Activated T-cell treated with anti-CD3 and anti-CD28 coated beads for 1 hour (primary cell): Measurements from ENCODE around the gene AGBL5.
"Not testable (repeated sequence)": the region's sequence is repeated elsewhere in the genome, so short reads cannot be mapped to it uniquely, and the experiment has no call there.

ENCODE experiments used
- DNase-seq: peaks from one replicate; pipeline ENCODE4 v3.0.0-alpha.2; 2020; ENCODE audit warnings: low read depth

AGBL5 gene

DNA sequence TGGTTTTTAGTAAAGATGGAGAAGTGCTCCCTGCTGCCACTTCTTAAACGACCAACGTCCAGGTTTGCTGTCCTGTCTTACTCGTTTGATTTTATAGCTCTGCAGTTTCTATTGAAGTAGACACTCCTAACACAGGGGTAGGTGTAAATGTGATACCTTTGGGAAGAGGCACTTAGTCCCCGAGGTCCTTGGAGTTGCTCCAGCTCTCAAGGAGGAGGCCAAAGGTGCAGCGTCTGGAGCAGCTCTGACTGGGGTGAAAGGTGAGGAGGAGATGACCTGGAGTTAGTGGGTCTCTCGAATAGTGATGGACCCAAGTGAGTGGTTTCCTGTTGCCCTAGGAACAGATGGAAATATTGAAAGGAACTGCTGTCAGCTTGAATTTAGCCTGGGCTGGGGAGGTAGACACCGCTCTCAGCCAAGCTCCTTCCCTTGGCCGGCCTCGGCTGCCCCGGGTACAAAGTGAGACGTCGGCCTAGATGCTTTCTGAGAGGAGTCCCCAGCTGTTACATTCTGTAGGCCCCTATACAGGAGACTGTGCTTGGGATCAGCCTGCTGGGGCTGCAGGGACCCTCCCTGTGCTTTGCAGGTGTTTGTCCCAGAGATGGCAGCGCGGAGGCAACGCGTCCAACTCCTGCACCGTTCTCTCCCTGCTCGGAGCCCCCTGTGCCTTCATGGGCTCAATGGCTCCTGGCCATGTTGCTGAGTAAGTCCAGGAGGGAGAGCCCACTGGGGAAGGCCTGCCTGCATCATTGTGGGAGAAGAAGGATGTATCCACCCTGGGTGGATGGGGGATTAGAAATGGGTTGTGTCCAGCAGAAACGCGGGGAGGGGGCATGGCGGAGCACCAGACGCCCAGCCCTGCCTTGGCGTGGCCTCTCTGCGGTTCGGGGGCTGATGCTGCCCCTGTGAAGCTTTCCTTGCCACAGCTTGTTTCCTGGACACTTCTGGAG is 40.6 kb downstream of the AGBL5 start:
- DNase-seq = no peak

- DNase-seq = no peak
These were observed 41.4 kb downstream of the AGBL5 start for GRCh38 chr2:27092696-27093429.

GRCh38 chr2:27093430-27094352 is 42.2 kb downstream of the AGBL5 start:
- DNase-seq = no peak

GRCh38 chr2:27094353-27094984 is 43.0 kb downstream of the AGBL5 start:
- DNase-seq = no peak

GRCh38 chr2:27095427-27095744 is 43.9 kb downstream of the AGBL5 start:
- DNase-seq = no peak

DNA sequence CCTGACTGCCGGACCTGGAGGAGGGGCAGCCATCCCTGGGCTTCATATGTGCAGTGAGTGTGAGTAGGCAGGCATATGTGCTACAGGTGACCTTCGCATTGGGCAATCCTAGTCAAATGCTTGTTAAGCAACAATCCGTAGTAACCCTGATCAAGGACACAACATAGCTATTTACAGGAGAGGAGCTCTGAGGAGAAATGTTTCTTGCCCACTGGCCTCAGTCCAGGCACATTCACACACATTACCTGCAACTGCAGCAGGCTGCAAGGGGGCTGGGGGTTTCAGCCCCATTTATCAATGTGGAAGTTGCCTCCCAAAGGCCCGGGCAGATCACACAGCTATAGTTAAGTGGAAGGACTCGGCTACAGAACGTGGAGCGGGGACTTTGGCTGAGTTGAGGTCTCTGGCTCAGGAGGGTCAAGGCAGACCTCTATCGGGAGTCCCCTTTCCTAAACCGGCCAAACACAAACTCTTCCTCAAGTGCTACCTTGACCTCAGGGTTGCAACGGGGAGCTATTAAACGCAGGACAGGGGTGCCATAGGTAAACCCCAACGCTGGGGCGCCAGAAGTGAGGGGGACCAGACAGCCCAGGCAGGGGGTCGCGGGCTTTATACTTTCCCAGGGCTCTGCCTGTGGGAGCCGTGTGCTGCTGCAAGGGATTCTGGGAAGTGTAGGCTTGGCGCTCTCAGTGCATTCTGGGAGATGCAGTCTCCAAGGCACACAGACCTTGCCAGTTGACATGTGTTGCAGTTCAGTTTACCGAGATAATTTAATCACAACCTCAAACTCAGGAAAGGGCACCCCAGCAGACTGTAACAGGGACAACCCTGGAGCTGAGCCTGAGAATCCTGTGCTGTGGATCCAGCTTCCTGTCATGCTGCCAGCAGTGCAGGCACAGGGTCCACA is 44.5 kb downstream of the AGBL5 start:
- DNase-seq = no peak

- no peak for DNase-seq
These were observed 45.4 kb downstream of the AGBL5 start for GRCh38 chr2:27096748-27097297.

DNA sequence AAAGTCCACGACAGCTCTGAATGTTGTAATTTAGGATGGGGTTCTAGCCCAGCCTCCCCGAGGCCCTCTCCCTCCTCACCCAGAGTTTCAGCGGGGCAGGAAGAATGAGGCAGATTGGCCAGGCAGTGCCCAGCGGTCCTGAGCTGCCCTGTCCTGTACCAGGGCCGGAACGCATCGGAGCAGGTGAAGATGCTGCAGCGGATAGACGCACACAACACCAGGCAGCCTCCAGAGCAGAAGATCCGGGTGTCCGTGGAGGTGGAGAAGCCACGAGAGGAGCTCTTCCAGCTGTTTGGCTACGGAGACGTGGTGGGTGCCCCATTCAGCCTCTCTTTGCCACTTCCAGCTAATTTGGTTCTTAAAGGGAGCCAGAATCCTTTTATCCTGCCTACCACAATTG is 45.9 kb downstream of the AGBL5 start:
- DNase-seq = no peak

DNA sequence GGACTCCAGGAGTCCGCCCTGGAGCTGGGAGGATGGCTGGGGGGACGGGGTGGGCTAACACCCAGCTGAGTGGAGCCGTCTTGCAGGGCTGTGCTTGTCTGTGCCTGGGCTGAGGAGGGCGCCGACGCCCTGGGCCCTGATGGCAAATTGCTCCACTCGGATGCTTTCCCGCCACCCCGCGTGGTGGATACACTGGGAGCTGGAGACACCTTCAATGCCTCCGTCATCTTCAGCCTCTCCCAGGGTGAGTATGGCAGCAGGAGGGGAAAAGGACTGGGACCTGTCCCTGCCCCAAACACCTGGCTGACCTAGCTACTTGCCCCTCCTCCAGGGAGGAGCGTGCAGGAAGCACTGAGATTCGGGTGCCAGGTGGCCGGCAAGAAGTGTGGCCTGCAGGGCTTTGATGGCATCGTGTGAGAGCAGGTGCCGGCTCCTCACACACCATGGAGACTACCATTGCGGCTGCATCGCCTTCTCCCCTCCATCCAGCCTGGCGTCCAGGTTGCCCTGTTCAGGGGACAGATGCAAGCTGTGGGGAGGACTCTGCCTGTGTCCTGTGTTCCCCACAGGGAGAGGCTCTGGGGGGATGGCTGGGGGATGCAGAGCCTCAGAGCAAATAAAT is 48.0 kb downstream of the AGBL5 start:
- no peak for DNase-seq

DNA sequence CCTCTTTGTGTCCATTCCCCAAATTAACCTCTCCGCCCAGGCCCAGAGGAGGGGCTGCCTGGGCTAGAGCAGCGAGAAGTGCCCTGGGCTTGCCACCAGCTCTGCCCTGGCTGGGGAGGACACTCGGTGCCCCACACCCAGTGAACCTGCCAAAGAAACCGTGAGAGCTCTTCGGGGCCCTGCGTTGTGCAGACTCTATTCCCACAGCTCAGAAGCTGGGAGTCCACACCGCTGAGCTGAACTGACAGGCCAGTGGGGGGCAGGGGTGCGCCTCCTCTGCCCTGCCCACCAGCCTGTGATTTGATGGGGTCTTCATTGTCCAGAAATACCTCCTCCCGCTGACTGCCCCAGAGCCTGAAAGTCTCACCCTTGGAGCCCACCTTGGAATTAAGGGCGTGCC is 48.6 kb downstream of the AGBL5 start:
- DNase-seq = no peak

- DNase-seq = no peak
These were observed 50.9 kb downstream of the AGBL5 start for GRCh38 chr2:27102329-27102728.

- no peak for DNase-seq
These were observed 54.5 kb downstream of the AGBL5 start for GRCh38 chr2:27105981-27106380.

- DNase-seq = no peak
These were observed 56.8 kb downstream of the AGBL5 start for GRCh38 chr2:27108221-27108620.

DNA sequence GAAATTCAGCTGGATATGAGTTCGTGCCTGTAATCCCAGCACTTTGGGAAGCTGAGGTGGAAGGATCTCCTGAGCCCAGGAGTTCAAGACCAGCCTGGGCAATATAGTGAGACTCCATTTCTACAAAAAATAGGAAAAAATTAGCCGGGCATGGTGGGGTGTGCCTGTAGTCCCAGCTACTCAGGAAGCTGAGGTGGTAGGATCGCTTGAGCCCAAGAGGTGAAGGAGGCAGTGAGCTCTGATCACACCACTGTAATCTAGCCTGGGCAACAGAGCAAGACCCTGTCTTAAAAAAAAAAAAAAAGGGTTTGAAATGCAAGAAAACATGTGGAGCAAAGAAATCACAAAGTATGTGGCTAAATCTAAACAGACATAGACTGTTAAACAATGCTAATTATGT is 57.6 kb downstream of the AGBL5 start:
- no peak for DNase-seq

DNA sequence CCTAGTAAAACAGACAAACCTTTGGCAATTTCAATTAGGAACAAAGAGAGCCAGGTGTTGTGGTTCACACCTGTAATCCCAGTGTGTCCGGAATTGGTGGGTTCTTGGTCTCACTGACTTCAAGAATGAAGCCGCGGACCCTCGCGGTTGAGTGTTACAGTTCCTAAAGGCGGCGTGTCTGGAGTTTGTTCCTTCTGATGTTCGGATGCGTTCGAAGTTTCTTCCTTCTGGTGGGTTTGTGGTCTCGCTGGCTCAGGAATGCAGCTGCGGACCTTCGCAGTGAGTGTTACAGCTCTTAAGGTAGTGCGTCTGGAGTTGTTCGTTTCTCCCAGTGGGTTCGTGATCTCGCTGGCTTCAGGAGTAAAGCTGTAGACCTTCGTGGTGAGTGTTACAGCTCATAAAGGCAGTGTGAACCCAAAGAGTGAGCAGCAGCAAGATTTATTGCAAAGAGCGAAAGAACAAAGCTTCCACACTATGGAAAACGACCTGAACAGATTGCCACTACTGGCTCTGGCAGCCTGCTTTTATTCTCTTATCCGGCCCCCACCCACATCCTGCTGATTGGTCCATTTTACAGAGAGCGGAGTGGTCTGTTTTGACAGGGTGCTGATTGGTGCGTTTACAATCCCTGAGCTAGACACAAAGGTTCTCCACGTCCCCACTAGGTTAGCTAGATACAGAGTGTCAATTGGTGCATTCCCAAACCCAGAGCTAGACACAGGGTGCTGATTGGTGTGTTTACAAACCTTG is 59.3 kb downstream of the AGBL5 start:
- not testable (repeated sequence) for DNase-seq

DNA sequence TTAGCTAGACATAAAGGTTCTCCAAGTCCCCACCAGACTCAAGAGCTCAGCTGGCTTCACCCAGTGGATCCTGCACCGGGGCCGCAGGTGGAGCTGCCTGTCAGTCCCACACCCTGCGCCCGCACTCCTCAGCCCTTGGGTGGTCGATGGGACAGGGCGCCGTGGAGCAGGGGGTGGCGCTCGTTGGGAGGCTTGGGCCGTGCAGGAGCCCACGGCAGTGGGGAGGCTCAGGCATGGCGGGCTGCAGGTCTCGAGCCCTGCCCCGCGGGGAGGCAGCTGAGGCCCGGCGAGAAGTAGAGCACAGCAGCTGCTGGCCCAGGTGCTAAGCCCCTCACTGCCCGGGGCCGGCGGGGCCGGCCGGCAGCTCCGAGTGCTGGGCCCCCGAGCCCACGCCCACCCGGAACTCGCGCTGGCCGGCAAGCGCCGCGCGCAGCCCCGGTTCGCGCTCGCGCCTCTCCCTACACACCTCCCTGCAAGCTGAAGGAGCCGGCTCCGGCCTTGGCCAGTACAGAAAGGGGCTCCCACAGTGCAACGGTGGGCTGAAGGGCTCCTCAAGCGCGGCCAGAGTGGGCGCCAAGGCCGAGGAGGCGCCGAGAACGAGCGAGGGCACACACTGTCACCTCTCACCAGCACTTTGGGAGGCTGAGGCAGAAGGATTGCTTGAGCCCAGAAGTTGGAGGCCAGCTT is 60.1 kb downstream of the AGBL5 start:
- not testable (repeated sequence) for DNase-seq

DNA sequence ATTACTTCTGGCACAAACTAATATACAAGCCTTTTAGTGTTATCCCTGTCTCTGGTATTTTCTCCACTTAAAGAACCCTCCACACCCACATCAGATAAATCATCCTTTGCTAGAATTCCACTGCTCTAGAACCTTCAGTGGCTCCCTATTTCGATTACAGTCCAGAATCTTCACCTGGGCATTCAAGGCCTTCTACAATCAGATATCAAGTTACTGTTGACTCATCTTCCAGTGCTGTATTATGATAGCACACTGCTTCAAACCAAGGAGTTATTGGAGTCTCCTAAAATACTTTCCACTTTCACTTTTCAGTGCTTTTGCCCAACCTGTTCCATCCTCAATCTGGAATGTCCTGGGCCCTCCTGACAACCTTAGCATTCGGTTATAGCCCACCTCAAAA is 64.1 kb downstream of the AGBL5 start:
- DNase-seq = no peak

DNA sequence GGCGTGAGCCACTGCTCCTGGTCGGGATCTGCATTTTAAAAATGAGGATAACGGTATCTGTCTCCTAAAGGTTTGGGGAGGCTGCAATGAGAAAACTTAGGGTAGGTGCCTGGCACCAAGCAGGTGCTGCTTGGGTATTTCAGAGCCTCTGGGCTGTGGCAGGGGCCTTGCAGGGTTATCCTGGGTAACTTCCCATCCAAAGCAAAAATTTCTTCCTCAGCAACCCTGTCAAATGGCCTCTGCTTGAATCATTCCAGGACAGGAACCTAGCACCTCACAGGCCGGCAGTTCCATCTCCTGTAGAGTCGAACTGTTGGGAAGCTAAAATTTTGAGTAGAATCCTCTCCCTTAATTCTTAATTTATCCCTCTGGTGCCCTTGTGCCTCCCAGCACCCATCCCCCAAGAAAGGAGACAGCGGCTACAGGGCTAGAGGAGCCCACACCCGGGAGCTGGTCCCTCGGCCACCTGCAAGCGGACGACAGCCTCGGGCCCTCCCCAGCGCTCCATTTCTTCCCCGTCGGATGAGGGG is 66.6 kb downstream of the AGBL5 start:
- DNase-seq = no peak
